AG04450 (cell line): ENCODE data around the gene SDCBP2. TPM values are rescaled to one million over a fixed set of nuclear protein-coding genes. Genes with fewer than 3 reads are reported as not detected.

ENCODE experiments used
- CTCF ChIA-PET: fragments of 300-600, 350-600 bp; formaldehyde crosslinking; extraction: SDS; loops from one replicate; lab custom pipeline; 2022; ENCODE audit warnings: antibody characterized with exemption, inconsistent platforms; lab: Charles Lee
- POLR2A ChIA-PET: fragments of 350-600 bp; formaldehyde crosslinking; extraction: SDS; loops from one replicate; lab custom pipeline; 2021; ENCODE audit warnings: antibody characterized with exemption, inconsistent platforms; lab: Yijun Ruan, JAX
- DNase-seq: peaks from one replicate; pipeline ENCODE4 v3.0.0-alpha.2; 2011; ENCODE audit warnings: low read depth, low spot score
- H3K27ac ChIP-seq: one replicate; pipeline ENCODE4 v1.5.1; 2012; ENCODE audit warnings: low read depth, low read length, control low read depth
- H3K27me3 ChIP-seq: one replicate; pipeline ENCODE4 v1.6.0; 2012; ENCODE audit warnings: low read length; ENCODE audit not compliant: control insufficient read depth, insufficient read depth
- H3K4me3 ChIP-seq: 2 replicates; pipeline ENCODE4 v1.5.1; 2011; ENCODE audit warnings: mild to moderate bottlenecking, low read depth, low read length, control low read depth
- H3K9me3 ChIP-seq: 2 replicates; pipeline ENCODE4 v1.5.1; 2012; ENCODE audit warnings: low read length; ENCODE audit not compliant: control insufficient read depth, insufficient read depth
- polyA plus RNA-seq: library from polyadenylated mRNA; depleted of rRNA; stranded (reverse); fragments of >200 nt; gene quantifications from 2 replicates; pipeline ENCODE4 v1.2.3, GENCODE V29; 2011
- TF ChIP-seq, protein P1 (sequence below): IDR thresholded peaks from 2 replicates; pipeline ENCODE4 v1.5.1; 2011; ENCODE audit warnings: low read depth, low read length, control low read depth, inconsistent platforms

Gene SDCBP2
- polyA plus RNA-seq, 1 experiment: 2.0 TPM

DNA sequence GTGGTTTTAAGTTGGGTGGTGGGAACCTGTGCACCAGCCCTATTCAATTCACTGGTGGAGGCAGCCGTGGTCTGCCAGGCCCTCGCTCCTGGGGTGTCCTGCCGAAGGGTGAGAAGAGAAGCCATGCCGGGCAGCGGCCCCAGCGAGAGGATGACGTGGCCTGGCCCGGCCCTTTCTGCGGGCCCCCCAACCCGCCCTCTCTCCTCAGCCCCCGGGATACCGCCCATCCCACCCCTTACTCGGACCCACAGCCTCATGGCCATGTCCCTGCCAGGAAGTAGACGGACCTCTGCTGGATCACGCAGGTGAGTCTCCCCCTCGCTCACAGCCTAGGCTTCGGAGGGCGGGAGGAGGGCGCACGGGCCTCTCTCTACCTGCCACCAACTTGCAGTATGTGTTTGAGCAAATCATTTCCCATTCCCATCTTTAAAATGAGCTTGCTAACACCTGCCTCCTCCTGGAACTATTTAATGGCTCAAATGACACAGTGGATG is 32.8 kb downstream of the SDCBP2 start:
- Histone ChIP-seq H3K9me3 (no peaks in the 10 kb centered on the region; the same call in 1 of the 2 replicates), H3K27me3 (no peaks in the 10 kb centered on the region), H3K27ac (no peak overlapping the region), H3K4me3 (no peak overlapping the region)
- no peak for DNase-seq
- CTCF ChIA-PET: no interaction called here
- TF ChIP-seq, protein P1, sequence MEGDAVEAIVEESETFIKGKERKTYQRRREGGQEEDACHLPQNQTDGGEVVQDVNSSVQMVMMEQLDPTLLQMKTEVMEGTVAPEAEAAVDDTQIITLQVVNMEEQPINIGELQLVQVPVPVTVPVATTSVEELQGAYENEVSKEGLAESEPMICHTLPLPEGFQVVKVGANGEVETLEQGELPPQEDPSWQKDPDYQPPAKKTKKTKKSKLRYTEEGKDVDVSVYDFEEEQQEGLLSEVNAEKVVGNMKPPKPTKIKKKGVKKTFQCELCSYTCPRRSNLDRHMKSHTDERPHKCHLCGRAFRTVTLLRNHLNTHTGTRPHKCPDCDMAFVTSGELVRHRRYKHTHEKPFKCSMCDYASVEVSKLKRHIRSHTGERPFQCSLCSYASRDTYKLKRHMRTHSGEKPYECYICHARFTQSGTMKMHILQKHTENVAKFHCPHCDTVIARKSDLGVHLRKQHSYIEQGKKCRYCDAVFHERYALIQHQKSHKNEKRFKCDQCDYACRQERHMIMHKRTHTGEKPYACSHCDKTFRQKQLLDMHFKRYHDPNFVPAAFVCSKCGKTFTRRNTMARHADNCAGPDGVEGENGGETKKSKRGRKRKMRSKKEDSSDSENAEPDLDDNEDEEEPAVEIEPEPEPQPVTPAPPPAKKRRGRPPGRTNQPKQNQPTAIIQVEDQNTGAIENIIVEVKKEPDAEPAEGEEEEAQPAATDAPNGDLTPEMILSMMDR: no peak
- POLR2A ChIA-PET: no interaction called here

DNA sequence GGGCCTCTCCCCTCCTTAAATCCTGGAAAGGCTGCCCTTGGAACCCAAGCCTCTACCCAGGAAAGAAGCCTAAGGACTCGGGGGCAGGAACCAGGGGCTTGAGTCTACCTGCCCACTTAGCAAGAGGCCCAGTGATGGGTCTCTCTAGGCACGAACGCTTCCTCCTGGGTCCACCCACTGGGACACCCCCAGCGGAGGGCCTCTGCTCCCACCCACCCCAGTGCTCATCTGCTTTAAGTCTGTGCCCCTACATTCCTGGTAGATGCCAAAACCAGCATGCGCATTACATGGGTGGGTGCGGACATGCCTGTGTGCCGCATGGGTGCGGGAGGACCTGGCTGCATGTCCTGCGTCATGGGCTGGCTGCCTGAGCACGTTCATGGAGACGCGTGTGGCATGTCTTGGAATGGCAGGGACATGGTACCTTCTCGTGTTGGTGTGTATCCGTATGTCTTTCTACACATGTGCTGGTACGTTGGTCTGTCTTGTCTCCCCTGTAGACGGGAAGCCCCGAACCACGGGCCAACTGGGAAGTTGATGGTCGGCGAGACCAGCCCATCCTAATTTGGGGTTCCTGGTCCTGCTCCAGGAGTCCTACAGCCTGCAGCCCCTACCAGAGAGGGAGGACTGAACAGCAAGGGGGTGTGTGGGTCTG is 33.5 kb downstream of the SDCBP2 start:
- POLR2A ChIA-PET: no interaction called here
- TF ChIP-seq, protein P1: no peak
- CTCF ChIA-PET: no interaction called here

DNA sequence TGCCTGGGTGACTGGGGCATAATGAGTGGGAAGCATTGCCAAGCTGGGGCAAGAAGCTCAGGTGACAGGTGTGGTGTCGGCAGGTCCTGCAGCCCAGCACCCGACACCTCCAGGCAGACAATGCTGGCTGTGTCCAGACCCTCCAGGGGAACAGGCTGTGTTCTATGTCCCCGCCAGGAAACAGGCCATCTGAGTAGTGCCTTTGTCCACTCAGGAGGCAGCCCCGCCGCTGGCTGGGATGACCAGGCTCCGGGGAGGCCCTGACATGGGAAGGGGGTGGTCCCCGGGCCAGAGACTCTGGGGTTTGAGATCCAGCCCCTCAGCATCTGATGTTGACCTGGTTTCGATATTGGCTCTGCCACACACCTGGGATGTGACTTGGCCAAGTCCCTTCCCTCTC is 34.4 kb downstream of the SDCBP2 start:
- H3K27ac ChIP-seq: no peak overlapping the region
- no peak overlapping the region for H3K4me3 ChIP-seq
- CTCF ChIA-PET: no interaction called here
- no peaks in the 10 kb centered on the region; the same call in 1 of the 2 replicates for H3K9me3 ChIP-seq
- TF ChIP-seq, protein P1: no peak
- POLR2A ChIA-PET: no interaction called here
- H3K27me3 ChIP-seq: no peaks in the 10 kb centered on the region
- DNase-seq: no peak

More for the DNA sequence above, 33.5 kb downstream of the SDCBP2 start:
- H3K9me3 ChIP-seq: no peaks in the 10 kb centered on the region; the same call in 1 of the 2 replicates
- H3K27me3 ChIP-seq: no peaks in the 10 kb centered on the region
- no peak for DNase-seq
- no peak overlapping the region for H3K4me3 ChIP-seq
- H3K27ac ChIP-seq: no peak overlapping the region

DNA sequence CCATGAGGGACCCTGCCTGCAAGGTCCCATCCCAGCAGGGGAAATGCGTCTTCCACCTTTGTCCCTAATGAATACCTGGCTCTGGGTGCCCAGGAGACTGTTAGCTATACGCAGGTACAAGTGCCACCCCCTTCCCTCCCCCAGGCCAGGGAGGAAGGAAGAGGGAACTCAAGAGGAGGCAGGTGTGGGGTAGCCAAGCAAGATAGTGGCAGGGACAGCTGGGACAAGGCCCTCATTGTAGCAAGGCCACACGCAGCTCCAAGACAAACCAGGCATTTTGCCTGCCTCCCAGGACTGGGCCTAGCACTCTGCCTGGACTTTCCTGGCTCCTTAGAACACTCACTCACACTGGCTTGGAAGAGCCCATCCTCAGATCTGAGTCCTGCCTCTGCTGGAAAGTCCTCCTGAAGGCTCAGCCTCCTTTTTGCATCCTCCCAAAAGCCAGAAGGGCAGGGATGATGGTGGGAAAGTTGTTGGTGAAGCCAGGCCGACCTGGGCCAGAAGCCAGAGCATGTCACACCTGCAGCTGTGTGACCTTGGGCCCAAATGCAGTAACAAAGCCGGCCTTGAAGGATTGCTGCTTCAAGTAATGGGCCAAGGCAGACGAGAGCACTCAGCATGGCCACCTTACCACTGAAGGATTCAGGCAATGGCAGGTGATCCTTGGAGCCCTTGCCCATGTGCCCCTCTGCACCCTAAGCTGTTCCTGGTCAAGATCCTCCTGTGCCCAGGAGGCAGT is 35.1 kb downstream of the SDCBP2 start:
- Histone ChIP-seq H3K9me3 (no peaks in the 10 kb centered on the region; the same call in 1 of the 2 replicates), H3K4me3 (no peak overlapping the region), H3K27ac (no peak overlapping the region), H3K27me3 (no peaks in the 10 kb centered on the region)
- DNase-seq: no peak
- CTCF ChIA-PET: no interaction called here
- POLR2A ChIA-PET: no interaction called here
- TF ChIP-seq, protein P1: no peak

DNA sequence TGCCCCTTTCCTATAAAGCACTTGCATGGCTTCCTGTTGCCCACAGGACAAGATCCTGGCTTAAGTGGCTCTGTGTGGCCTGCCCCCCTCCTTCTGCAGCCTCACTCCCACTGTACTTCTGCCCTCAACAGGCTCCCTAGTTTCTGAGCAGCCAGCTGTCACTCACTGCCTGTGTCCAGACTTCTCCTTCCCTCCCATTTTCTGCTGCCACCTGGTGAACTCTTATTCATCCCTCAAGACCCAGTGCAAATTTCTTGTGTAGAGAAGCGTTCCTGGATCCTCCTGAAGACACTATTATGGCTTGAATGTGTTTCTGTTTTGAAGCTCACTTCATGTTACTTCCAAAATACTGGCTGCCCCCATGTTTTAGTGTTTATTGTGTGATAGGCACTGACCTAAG is 36.3 kb downstream of the SDCBP2 start:
- DNase-seq: no peak
- TF ChIP-seq, protein P1: no peak
- Histone ChIP-seq H3K27ac (no peak overlapping the region), H3K27me3 (no peaks in the 10 kb centered on the region), H3K4me3 (no peak overlapping the region), H3K9me3 (no peaks in the 10 kb centered on the region; the same call in 1 of the 2 replicates)
- POLR2A ChIA-PET: no interaction called here
- CTCF ChIA-PET: no interaction called here
